Subcutaneous adipose tissue (tissue), 4 donors: ENCODE measurements around the gene FMO1. TPM values are rescaled to one million over a fixed set of nuclear protein-coding genes. Genes with fewer than 3 reads are reported as not detected.

Experiments
- total RNA-seq, 4 donors: library from RNA; depleted of rRNA; stranded (reverse); fragments of >200 nt; gene quantifications; one replicate each; pipeline ENCODE4 v1.1.0, GENCODE V29; 2016
- TF ChIP-seq, protein P1 (sequence below): fragments of 450-650 bp; IDR thresholded peaks from one replicate; pipeline ENCODE4 v1.5.1; 2016; ENCODE audit warnings: low read depth, mild to moderate bottlenecking, control low read depth, antibody characterized with exemption, moderate library complexity

Gene FMO1
- total RNA-seq, 4 donors from 2014 or later = 2.1 to 14.1 (median 3.6) TPM

DNA sequence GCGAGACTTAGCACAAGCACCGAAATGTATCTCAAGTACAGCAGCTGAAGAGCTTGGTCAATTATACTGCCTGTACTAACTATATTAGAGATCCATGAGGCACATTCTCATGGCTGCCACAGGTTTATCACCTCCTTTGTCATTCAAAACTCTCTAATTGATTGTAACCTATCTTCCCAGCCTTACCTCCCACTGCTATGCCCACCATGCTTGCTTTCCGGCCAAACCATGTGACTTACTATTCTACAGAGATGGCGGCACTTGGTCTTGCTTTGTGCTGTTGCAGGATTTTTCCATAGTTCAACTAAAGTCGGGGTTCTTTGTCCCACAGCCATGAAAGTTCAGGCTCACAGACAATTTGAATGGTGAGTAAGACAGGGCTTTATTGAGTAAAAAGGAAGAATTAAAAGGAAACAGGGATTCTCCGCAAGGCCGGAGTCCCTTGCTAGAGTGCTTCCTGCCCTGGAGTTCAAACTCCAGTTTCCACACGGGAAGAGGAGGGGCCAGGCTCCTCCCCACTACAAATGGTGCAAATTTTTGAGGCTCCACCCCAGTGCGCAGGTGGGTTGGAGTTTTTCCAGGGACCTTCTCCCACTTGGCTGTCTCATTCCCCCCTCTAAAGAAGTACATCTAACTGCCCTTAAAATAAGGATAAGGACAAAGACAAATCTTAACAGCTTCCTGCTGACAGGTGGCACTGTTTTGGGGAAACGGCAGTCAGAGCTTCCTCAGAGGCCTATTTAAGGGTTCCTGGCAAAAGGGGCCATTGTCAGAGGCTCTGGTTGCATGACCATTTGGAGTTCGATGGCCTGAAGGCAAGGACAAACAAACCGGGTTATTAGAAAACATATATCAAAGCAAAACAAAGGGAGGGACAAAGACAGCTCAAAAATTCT is 34.5 kb upstream of the FMO1 start:
- TF ChIP-seq, protein P1, sequence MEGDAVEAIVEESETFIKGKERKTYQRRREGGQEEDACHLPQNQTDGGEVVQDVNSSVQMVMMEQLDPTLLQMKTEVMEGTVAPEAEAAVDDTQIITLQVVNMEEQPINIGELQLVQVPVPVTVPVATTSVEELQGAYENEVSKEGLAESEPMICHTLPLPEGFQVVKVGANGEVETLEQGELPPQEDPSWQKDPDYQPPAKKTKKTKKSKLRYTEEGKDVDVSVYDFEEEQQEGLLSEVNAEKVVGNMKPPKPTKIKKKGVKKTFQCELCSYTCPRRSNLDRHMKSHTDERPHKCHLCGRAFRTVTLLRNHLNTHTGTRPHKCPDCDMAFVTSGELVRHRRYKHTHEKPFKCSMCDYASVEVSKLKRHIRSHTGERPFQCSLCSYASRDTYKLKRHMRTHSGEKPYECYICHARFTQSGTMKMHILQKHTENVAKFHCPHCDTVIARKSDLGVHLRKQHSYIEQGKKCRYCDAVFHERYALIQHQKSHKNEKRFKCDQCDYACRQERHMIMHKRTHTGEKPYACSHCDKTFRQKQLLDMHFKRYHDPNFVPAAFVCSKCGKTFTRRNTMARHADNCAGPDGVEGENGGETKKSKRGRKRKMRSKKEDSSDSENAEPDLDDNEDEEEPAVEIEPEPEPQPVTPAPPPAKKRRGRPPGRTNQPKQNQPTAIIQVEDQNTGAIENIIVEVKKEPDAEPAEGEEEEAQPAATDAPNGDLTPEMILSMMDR = no peak

DNA sequence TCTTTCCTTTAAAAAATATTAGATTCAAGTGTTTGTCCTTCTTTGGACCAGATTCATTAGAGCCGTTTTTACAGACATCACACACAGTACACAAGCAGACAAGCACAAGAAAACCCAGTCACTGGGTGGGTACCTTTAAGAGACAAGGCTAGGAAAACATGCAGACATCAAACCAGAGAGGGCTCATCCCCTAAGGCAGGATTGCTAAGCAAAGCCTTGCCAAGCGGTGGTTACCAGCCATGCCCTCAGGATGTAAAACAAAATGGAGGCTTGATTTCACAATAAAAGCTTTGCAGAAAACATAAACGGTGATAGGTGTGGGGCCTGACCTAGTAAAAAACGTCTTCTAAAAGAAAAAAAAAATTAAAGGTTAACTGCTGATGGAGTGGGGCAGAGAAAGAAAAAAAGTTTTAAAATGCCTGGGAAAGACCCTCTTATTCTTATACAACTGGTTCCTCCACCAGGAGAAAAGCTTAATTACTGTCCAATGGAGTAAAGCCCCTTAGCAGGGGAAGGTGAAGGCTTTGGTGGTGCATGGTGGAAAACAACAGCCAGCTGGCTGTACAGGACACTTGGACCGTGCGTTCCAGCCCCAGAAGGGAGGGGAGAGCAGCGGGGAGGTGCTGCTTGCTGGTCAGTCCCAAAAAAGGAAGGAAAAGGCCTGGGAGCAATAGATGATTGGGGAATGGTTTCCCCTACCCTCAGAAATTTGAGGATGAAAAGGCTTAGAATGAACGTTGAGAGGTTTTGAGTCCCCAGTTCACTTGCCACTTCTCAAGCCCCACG is 30.4 kb upstream of the FMO1 start:
- TF ChIP-seq, protein P1 = no peak

DNA sequence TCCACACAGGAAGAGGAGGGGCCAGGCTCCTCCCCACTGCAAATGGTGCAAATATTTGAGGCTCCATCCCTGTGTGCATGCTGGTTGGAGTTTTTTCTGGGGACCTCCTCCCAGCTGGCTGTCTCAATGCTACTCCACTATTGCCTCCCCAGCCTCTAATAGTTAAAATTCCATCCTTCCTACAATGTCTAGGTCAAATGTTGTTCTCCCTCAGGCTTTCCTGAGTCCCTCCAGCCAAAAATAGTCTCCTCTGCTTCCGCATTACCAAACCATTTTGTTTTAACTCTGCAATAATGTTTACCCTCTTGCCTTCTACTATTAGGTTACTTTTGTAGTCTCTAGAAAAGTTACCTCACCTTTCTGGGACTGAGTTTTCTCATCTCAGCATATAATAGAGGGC is 29.6 kb upstream of the FMO1 start:
- TF ChIP-seq, protein P1 = no peak

DNA sequence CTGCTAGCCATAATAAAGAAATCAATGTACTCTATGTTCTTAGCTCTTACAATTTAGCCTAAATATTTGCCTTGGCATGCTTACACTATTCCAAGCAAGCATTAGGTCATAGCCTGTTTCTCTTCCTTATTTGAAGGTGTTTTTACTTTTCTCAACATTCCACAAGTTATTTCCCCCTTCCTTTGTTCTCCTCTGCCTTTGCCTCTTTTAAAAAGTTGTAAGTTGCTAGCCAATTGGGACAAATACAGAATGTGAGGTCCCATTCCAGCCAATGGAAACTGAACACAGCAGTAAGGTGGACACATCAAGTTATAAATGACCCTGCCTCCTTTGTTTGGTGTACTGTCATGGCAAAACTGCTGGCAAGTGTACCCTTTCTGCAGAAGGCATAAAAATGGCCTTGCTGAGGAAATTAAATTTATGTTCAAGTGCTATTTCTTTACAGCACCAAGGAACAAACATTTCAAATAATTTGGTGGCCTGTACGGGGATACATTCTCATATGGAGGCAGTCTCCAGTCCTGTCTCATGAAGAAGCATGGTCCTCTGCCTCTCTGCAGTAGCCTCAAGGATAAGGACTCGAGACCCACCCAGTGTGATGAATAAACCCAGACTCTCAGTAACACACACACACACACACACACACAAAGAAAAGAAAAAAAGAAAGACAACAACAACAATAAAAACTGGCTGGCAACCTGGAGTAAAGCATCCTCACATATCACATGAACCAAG is 28.8 kb upstream of the FMO1 start:
- TF ChIP-seq, protein P1 = no peak

DNA sequence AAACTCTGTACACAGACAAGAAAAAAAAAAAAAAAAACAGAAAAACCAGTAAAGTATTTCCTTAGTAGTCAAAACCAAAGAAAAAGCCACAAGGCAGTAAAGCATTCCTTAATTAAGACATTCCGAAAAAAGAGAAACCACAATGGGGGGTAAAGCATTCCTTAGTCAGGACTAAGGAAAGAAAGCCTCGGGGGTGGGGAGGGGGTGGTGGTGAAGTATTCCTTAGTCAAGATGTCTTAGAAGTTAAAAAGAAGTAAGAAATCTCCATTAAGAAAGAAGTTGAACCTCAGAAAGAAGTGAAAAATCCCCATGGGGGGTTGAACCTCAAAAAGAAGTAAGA is 28.2 kb upstream of the FMO1 start:
- TF ChIP-seq, protein P1 = no peak

DNA sequence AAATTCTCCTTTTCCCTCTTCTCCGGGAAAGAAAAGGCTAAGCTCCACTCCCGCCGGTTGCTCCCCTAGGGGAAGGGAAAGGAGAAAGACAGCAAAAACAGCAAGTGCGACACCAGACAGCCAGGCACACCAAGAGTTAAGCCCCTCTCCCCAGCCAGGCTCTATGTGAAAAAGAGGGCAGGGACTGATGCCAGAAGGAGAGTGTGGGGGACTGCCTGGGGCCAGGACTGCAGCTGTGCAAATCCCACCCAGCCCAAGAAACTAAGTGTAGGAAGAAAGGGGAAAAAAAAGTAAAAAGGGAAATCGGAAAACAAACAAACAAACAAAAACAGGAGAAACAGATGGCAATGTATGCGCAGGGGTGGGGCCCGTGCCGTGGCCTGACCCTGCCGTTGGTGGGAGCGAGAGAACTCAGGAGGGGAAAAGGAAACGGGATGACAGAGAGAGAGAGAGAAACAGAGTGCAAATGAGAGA is 27.7 kb upstream of the FMO1 start:
- TF ChIP-seq, protein P1 = no peak
